HCT116 (cell line): ENCODE measurements around the gene WEE1. TPM values are rescaled to one million over a fixed set of nuclear protein-coding genes. Genes with fewer than 3 reads are reported as not detected.

Experiments
- ATAC-seq: fragments of 200-7000 bp; cut with Tn5 transposase; 2 replicates; pipeline ENCODE4 v1.9.1; 2020; ENCODE audit warnings: mild to moderate bottlenecking, moderate library complexity
- BruUV-seq: library from RNA; stranded (reverse); fragments of 400-500 nt; replicated peaks from 2 replicates; lab custom pipeline; 2021; lab: Mats Ljungman, UMichigan
- CTCF ChIA-PET: fragments of 300-600 bp; sonication (Branson Sonifier 250); formaldehyde crosslinking; loops from one replicate; lab custom pipeline; 2021; ENCODE audit warnings: antibody characterized with exemption; lab: Charles Lee
- POLR2A ChIA-PET: fragments of 300-600, 350-600 bp; sonication (Branson Sonifier 250); formaldehyde crosslinking; loops from one replicate; lab custom pipeline; 2021; ENCODE audit warnings: antibody characterized with exemption; lab: Charles Lee
- RAD21 ChIA-PET, 2 experiments: fragments of 300-600 bp; sonication (Branson Sonifier 250); formaldehyde crosslinking; loops; one replicate each; lab custom pipeline; 2023; ENCODE audit warnings: low total read pairs in 2 of 2; ENCODE audit not compliant: uncharacterized antibody in 2 of 2, unreplicated experiment in 2 of 2, low non-redundant PET in 1 of 2; lab: Charles Lee
- DNase-seq: peaks from one replicate; pipeline ENCODE4 v3.0.0-alpha.2; 2010; ENCODE audit warnings: low read depth, low spot score
- H2AFZ ChIP-seq: fragments of 200-600 bp; shearing (Covaris generic), sonication (generic); 2 replicates; pipeline ENCODE4 v1.6.1; 2017; ENCODE audit warnings: low read depth, mixed run types, mixed read lengths, antibody characterized with exemption, low read length; ENCODE audit not compliant: poor library complexity, severe bottlenecking
- H3K27ac ChIP-seq: 2 replicates; pipeline ENCODE4 v1.5.1; 2012; ENCODE audit warnings: low read depth, low read length
- H3K27me3 ChIP-seq: fragments of 200-600 bp; sonication (generic); 2 replicates; pipeline ENCODE4 v1.6.1; 2016; ENCODE audit warnings: mixed run types, low read length, mixed read lengths; ENCODE audit not compliant: insufficient read depth
- H3K36me3 ChIP-seq, 2 experiments: fragments of 200-500 bp in 1 of 2; fragments of 200-600 bp in 1 of 2; sonication (Bioruptor generic) in 1 of 2; sonication (generic) in 1 of 2; 2 replicates each; pipeline versions ENCODE4 v1.5.1 to v1.6.1; 2014 to 2016; ENCODE audit warnings: low read length in 2 of 2, inconsistent platforms in 1 of 2, mixed read lengths in 1 of 2, mixed run types in 1 of 2; ENCODE audit not compliant: insufficient read depth in 2 of 2, control insufficient read depth in 1 of 2
- H3K4me1 ChIP-seq, 2 experiments: fragments of 200-600 bp in 1 of 2; sonication (generic) in 1 of 2; 2 replicates each; pipeline versions ENCODE4 v1.5.1 to v1.6.1; 2012 to 2017; ENCODE audit warnings: low read length in 2 of 2, inconsistent platforms in 1 of 2, mild to moderate bottlenecking in 1 of 2, mixed read lengths in 1 of 2, mixed run types in 1 of 2, moderate library complexity in 1 of 2; ENCODE audit not compliant: insufficient read depth in 2 of 2, control insufficient read depth in 1 of 2
- H3K4me2 ChIP-seq: fragments of 200-600 bp; sonication (generic); 2 replicates; pipeline ENCODE4 v1.6.1; 2017; ENCODE audit warnings: mixed run types, low read length, mixed read lengths
- H3K4me3 ChIP-seq, 2 experiments: fragments of 200-600 bp in 1 of 2; sonication (generic) in 1 of 2; replicated peaks in 1 of 2; 2 replicates each; pipeline ENCODE4 v1.5.1; 2011 to 2016; ENCODE audit warnings: low read length in 2 of 2, control low read depth in 1 of 2, low read depth in 1 of 2, mild to moderate bottlenecking in 1 of 2, mixed read lengths in 1 of 2, mixed run types in 1 of 2
- H3K79me2 ChIP-seq: fragments of 200-600 bp; sonication (generic); 2 replicates; pipeline ENCODE4 v1.6.1; 2017; ENCODE audit warnings: mild to moderate bottlenecking, mixed run types, low read length, moderate library complexity, mixed read lengths; ENCODE audit not compliant: insufficient read depth
- H3K9ac ChIP-seq: fragments of 200-600 bp; sonication (generic); 2 replicates; pipeline ENCODE4 v1.6.1; 2016; ENCODE audit warnings: low read length, mixed read lengths
- H3K9me2 ChIP-seq: fragments of 200-600 bp; sonication (generic), shearing (Covaris generic); 2 replicates; pipeline ENCODE4 v1.6.1; 2017; ENCODE audit warnings: mixed run types, mild to moderate bottlenecking, moderate library complexity; ENCODE audit not compliant: insufficient read depth
- H3K9me3 ChIP-seq, 2 experiments: fragments of 200-500 bp in 1 of 2; fragments of 200-600 bp in 1 of 2; sonication (Bioruptor generic) in 1 of 2; sonication (generic) in 1 of 2; 2 replicates each; pipeline ENCODE4 v1.6.1; 2014 to 2017; ENCODE audit warnings: low read length in 2 of 2, mixed read lengths in 2 of 2, inconsistent platforms in 1 of 2, low read depth in 1 of 2, mild to moderate bottlenecking in 1 of 2, mixed run types in 1 of 2, moderate library complexity in 1 of 2; ENCODE audit not compliant: control insufficient read depth in 1 of 2, insufficient read depth in 1 of 2
- H4K20me1 ChIP-seq: fragments of 200-600 bp; sonication (generic), shearing (Covaris generic); 2 replicates; pipeline ENCODE4 v1.6.1; 2017; ENCODE audit warnings: mixed run types, mild to moderate bottlenecking, moderate library complexity; ENCODE audit not compliant: insufficient read depth
- EGR1 ChIP-seq: IDR thresholded peaks from 2 replicates; pipeline ENCODE4 v1.6.1; 2012; ENCODE audit warnings: low read depth
- ELF1 ChIP-seq: IDR thresholded peaks from 2 replicates; pipeline ENCODE4 v1.6.1; 2012; ENCODE audit warnings: low read depth, borderline replicate concordance
- EZH2phosphoT487 ChIP-seq: fragments of 200-600 bp; IDR thresholded peaks from 2 replicates; pipeline ENCODE4 v1.6.1; 2018; ENCODE audit warnings: antibody characterized with exemption, borderline replicate concordance
- FOSL1 ChIP-seq: IDR thresholded peaks from 2 replicates; pipeline ENCODE4 v1.6.1; 2012; ENCODE audit warnings: low read depth
- JUND ChIP-seq: IDR thresholded peaks from 2 replicates; pipeline ENCODE4 v1.6.1; 2012
- POLR2A ChIP-seq: IDR thresholded peaks from 2 replicates; pipeline ENCODE4 v1.7.0; 2011; ENCODE audit warnings: borderline replicate concordance; ENCODE audit not compliant: insufficient read depth, insufficient read length; ENCODE audit errors: extremely low read depth
- RAD21 ChIP-seq: IDR thresholded peaks from 2 replicates; pipeline ENCODE4 v1.6.1; 2012; ENCODE audit warnings: low read depth, mild to moderate bottlenecking
- SIN3A ChIP-seq: IDR thresholded peaks from 2 replicates; pipeline ENCODE4 v1.6.1; 2012; ENCODE audit warnings: low read depth
- SP1 ChIP-seq: IDR thresholded peaks from 2 replicates; pipeline ENCODE4 v1.6.1; 2012; ENCODE audit warnings: low read depth
- SRF ChIP-seq: IDR thresholded peaks from 2 replicates; pipeline ENCODE4 v1.6.1; 2012; ENCODE audit warnings: low read depth
- ZFX ChIP-seq: fragments of 450-650 bp; IDR thresholded peaks from 2 replicates; pipeline ENCODE4 v1.6.1; 2017
- ZNF274 ChIP-seq: fragments of 200-500 bp; sonication (Bioruptor generic); IDR thresholded peaks from 2 replicates; pipeline ENCODE4 v1.6.1; 2014; ENCODE audit warnings: mild to moderate bottlenecking, low read depth, low read length, inconsistent platforms
- intact Hi-C: fragments of 100-400 bp; cut with micrococcal nuclease; formaldehyde crosslinking; loops from 2 replicates; pipeline ENCODE4 v1.10.0; 2022
- total RNA-seq: library from RNA; stranded (reverse); gene quantifications from one replicate; pipeline ENCODE4 v1.2.1, GENCODE V29; 2021; ENCODE audit not compliant: unreplicated experiment
- TF ChIP-seq, protein P1 (sequence below): IDR thresholded peaks from 2 replicates; pipeline ENCODE4 v1.6.1; 2012
- TF ChIP-seq, protein P2 (sequence below): IDR thresholded peaks from 2 replicates; pipeline ENCODE4 v1.6.1; 2012

The WEE1 gene
- total RNA-seq, 1 experiment from 2014 or later: 50.8 TPM

DNA sequence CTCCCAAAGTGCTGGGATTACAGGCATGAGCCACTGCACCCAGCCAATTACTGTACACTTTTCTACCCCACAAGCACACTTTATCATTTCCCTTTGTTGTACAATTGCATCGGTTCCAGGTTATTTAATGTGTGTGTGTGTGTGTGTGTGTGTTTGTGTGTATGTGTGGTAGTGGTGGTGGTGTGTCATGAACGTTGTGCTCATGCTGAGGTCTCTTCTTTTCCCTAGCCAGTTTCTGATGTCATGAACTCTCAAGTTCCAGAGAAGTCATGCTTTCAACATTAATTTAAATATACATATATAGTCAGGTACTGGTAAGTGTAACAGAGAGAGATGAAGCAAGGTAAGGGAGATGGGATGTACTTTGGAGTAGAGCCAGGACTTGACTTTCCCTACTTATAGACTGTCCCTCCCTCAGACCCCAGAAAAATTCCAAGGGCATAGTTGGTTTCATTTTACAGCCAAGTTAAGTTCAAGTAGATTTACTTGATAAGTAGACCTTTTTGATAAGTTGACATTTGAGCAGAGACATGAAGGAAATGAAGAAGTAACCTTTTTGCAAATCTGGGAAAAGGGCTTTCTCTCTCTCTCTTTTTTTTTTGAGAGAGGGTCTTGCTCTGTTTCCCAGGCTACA, 42.7 kb downstream of the WEE1 start:
- Histone ChIP-seq H3K9me2 (no peaks in the 10 kb centered on the region), H4K20me1 (no peaks in the 10 kb centered on the region), H3K4me1 (peaks cover 26 to 49% of the 10 kb centered on the region in 2 experiments), H3K79me2 (no peaks in the 10 kb centered on the region), H2AFZ (no peak overlapping the region), H3K27me3 (no peaks in the 10 kb centered on the region), H3K36me3 (no peaks in the 10 kb centered on the region), H3K27ac (no peak overlapping the region), H3K4me2 (no peak overlapping the region), H3K9ac (no peak overlapping the region), H3K4me3 (no peak overlapping the region), H3K9me3 (no peaks in the 10 kb centered on the region)
- TF ChIP-seq SRF: no peak
- TF ChIP-seq EZH2phosphoT487: no peak
- RAD21 ChIA-PET: no interaction called here
- no peak for DNase-seq
- no peak for ATAC-seq
- BruUV-seq: no TSS peak
- CTCF ChIA-PET: no interaction called here
- intact Hi-C loops: loop anchor here (10.0 kb wide), 1 partner anchor 359 kb away; no protein-coding TSS in a partner anchor
- POLR2A ChIA-PET: no interaction called here

GRCh38 chr11:9616858-9617257, 43.4 kb downstream of the WEE1 start:
- no peak for TF ChIP-seq EGR1
- no peak for TF ChIP-seq EZH2phosphoT487
- TF ChIP-seq SIN3A: no peak
- no peak for TF ChIP-seq FOSL1
- no peak for TF ChIP-seq ZFX
- no peak for TF ChIP-seq SP1
- TF ChIP-seq JUND: no peak
- TF ChIP-seq, protein P1, sequence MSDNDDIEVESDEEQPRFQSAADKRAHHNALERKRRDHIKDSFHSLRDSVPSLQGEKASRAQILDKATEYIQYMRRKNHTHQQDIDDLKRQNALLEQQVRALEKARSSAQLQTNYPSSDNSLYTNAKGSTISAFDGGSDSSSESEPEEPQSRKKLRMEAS: no peak
- TF ChIP-seq ZNF274: no peak
- no peak for TF ChIP-seq ELF1
- no peak for TF ChIP-seq POLR2A
- TF ChIP-seq, protein P2, sequence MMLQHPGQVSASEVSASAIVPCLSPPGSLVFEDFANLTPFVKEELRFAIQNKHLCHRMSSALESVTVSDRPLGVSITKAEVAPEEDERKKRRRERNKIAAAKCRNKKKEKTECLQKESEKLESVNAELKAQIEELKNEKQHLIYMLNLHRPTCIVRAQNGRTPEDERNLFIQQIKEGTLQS: no peak
- TF ChIP-seq RAD21: no peak
- no TSS peak for BruUV-seq
- no peak for DNase-seq
- Histone ChIP-seq H4K20me1 (no peaks in the 10 kb centered on the region), H3K79me2 (no peaks in the 10 kb centered on the region), H3K27me3 (no peaks in the 10 kb centered on the region), H3K9ac (no peak overlapping the region), H3K36me3 (no peaks in the 10 kb centered on the region), H2AFZ (no peak overlapping the region), H3K9me3 (no peaks in the 10 kb centered on the region), H3K4me3 (no peak overlapping the region), H3K27ac (no peak overlapping the region), H3K4me1 (peaks cover 26 to 46% of the 10 kb centered on the region in 2 experiments), H3K9me2 (no peaks in the 10 kb centered on the region), H3K4me2 (no peak overlapping the region)
- ChIA-PET POLR2A (no interaction called here), CTCF (no interaction called here), RAD21 (no interaction called here)
- intact Hi-C loops: loop anchor here (10.0 kb wide), 1 partner anchor 358 kb away; no protein-coding TSS in a partner anchor
- no peak for ATAC-seq
